Suprapubic skin (tissue), 4 donors: ENCODE data around the gene SNRK. TPM values are rescaled to one million over a fixed set of nuclear protein-coding genes. Genes with fewer than 3 reads are reported as not detected.

Source experiments
- DNase-seq, 2 donors: peaks; one replicate each; pipeline ENCODE4 v3.0.0-alpha.2; 2019; ENCODE audit warnings: low spot score in 2 of 2
- H3K27ac ChIP-seq: fragments of 200-600 bp; sonication (generic); one replicate; pipeline ENCODE4 v1.5.1; 2019
- H3K27me3 ChIP-seq: fragments of 200-600 bp; sonication (generic); one replicate; pipeline ENCODE4 v1.5.1; 2019
- H3K36me3 ChIP-seq: fragments of 200-600 bp; sonication (generic); one replicate; pipeline ENCODE4 v1.5.1; 2019
- H3K4me1 ChIP-seq: fragments of 200-600 bp; sonication (generic); one replicate; pipeline ENCODE4 v1.5.1; 2019
- H3K4me3 ChIP-seq: fragments of 200-600 bp; sonication (generic); one replicate; pipeline ENCODE4 v1.5.1; 2019; ENCODE audit warnings: mild to moderate bottlenecking
- H3K9me3 ChIP-seq: fragments of 200-600 bp; sonication (generic); one replicate; pipeline ENCODE4 v1.5.1; 2019
- EP300 ChIP-seq: sonication (generic); formaldehyde crosslinking; IDR thresholded peaks from one replicate; pipeline ENCODE4 v1.6.1; 2017; ENCODE audit warnings: antibody characterized with exemption
- POLR2A ChIP-seq, 2 donors: fragments of 450-650 bp; IDR thresholded peaks; one replicate each; pipeline ENCODE4 v1.6.1; 2017; ENCODE audit warnings: antibody characterized with exemption in 2 of 2, mild to moderate bottlenecking in 2 of 2, moderate library complexity in 2 of 2
- POLR2AphosphoS5 ChIP-seq, 3 donors: sonication (generic); formaldehyde crosslinking; IDR thresholded peaks; one replicate each; pipeline ENCODE4 v1.6.1; 2017; ENCODE audit warnings: antibody characterized with exemption in 3 of 3
- WGBS: methylation state at CpG from one replicate; pipeline ENCODE4 v1.1.5; 2018; 5-methylcytosine and 5-hydroxymethylcytosine counted together
- total RNA-seq, 4 donors: library from RNA; depleted of rRNA; stranded (reverse); fragments of >200 nt; gene quantifications; one replicate each; pipeline ENCODE4 v1.1.0, GENCODE V29; 2016
- TF ChIP-seq, protein P1 (sequence below), 2 donors: fragments of 200-600 bp in 1 of 2; fragments of 450-650 bp in 1 of 2; sonication (generic) in 1 of 2; IDR thresholded peaks; one replicate each; pipeline ENCODE4 v1.5.1; 2016 to 2019; ENCODE audit warnings: antibody characterized with exemption in 2 of 2, mild to moderate bottlenecking in 1 of 2, moderate library complexity in 1 of 2

Gene SNRK
- total RNA-seq, 4 donors from 2014 or later, result 107 to 213 (median 177) TPM

DNA sequence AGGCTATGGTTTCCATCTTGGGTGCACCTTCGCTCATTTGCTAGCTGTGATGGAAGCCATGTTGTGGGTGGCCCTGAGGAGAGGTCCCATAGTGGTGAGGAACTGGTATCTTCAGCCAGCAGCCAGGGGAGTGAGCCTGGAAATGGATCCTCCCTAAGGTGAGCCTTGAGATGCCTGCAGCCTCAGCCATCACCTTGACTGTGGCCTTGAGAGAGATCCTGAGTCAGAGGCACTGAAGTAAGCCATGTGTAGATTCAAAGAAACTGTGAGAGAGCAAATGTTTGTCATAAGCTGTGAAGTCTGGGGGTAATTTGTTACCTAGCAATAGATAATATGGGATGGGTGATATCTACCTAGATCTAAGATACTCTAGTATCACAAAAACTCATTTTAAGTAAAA, 105.3 kb downstream of the SNRK start:
- TF ChIP-seq, protein P1, sequence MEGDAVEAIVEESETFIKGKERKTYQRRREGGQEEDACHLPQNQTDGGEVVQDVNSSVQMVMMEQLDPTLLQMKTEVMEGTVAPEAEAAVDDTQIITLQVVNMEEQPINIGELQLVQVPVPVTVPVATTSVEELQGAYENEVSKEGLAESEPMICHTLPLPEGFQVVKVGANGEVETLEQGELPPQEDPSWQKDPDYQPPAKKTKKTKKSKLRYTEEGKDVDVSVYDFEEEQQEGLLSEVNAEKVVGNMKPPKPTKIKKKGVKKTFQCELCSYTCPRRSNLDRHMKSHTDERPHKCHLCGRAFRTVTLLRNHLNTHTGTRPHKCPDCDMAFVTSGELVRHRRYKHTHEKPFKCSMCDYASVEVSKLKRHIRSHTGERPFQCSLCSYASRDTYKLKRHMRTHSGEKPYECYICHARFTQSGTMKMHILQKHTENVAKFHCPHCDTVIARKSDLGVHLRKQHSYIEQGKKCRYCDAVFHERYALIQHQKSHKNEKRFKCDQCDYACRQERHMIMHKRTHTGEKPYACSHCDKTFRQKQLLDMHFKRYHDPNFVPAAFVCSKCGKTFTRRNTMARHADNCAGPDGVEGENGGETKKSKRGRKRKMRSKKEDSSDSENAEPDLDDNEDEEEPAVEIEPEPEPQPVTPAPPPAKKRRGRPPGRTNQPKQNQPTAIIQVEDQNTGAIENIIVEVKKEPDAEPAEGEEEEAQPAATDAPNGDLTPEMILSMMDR (IDR thresholded peaks at IDR 0.05), result no peak
- TF ChIP-seq POLR2AphosphoS5 (IDR thresholded peaks at IDR 0.05) (no peak), EP300 (no peak), POLR2A (IDR thresholded peaks at IDR 0.05) (no peak)
- Histone ChIP-seq H3K27me3 (no peaks in the 10 kb centered on the region), H3K9me3 (no peaks in the 10 kb centered on the region), H3K36me3 (no peaks in the 10 kb centered on the region), H3K4me1 (no peaks in the 10 kb centered on the region), H3K27ac (peak overlapping the region; percentile 7), H3K4me3 (no peak overlapping the region)
- no peak for DNase-seq
- 100% methylated on average over 1 of the region's 1 CpG for WGBS

DNA sequence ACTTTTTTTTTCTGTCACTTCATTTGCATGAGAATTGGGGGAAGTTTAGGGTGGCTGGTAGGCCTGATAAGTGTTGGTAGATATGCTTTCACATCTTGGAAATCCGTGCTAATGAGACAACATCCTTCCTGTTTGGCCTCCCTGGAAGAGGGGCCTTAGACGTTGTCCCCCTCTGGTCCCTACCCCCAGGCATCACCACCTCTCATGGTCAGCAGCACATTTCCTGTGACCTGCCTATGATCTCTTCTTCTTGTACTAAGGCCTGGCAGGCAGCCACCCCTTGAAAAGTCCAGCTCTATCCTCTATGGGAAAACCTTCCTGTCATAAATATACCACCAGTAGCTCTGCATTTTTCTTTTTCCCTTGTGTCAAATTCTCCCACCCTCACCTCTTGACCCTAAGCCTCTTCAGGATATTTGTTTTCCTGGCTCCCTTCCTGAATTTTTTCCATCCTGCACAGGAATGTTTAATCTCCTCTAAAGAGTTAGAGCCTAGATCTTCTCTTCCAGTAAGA, 107.8 kb downstream of the SNRK start:
- no peak for TF ChIP-seq EP300
- TF ChIP-seq POLR2AphosphoS5 (IDR thresholded peaks at IDR 0.05), result peak in 2 of 3 donors; percentile 20 to 42
- Histone ChIP-seq H3K9me3 (no peaks in the 10 kb centered on the region), H3K4me1 (no peaks in the 10 kb centered on the region), H3K27ac (no peak overlapping the region), H3K27me3 (no peaks in the 10 kb centered on the region), H3K36me3 (no peaks in the 10 kb centered on the region), H3K4me3 (no peak overlapping the region)
- WGBS, result 47% methylated on average over 2 of the region's 2 CpGs
- no peak for DNase-seq

DNA sequence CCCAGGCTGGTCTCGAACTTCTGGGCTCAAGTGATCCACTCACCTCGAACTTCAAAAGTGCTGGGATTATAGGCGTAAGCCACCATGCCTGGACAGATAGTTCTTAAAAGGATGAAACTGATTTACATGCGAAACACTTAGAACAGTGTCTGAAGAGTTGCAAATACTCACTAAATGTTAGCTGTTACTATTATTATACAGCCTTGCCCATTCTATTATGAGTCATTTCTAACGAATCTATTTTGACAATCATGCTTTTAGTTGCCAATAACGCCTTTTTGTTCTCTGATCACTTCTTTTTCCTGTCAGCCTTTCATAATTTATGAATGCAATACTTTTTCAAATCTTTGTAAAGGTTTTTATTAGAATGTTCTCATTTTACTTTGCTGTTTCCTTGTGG, 112.7 kb downstream of the SNRK start:
- H3K9me3 ChIP-seq, result no peaks in the 10 kb centered on the region
- WGBS, result 77% methylated on average over 6 of the region's 6 CpGs
- TF ChIP-seq EP300 (no peak), POLR2AphosphoS5 (IDR thresholded peaks at IDR 0.05) (no peak), POLR2A (IDR thresholded peaks at IDR 0.05) (no peak)
- TF ChIP-seq, protein P1 (IDR thresholded peaks at IDR 0.05), result no peak

DNA sequence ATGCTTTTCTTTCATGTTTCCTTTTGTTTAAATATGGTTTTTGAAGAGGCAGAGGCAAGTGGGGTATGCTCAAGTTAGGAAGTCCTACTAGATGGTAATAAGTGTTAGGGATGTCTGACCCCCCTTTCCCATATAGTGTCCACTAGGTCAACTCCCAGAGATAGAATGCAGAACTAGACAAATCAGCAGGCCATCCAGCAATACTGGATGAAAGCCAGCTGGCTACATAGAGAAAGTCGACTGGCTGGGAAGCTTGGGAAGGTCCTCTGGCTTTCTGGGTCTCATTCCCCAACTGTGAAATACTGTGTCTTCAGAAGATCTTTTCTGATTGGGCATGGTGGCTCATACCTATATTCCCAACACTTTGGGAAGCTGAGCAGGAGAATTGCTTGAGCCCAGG, 113.8 kb downstream of the SNRK start:
- Histone ChIP-seq H3K9me3 (no peaks in the 10 kb centered on the region), H3K36me3 (no peaks in the 10 kb centered on the region), H3K4me3 (no peak overlapping the region), H3K27ac (no peak overlapping the region), H3K4me1 (no peaks in the 10 kb centered on the region), H3K27me3 (no peaks in the 10 kb centered on the region)
- 50% methylated on average over 1 of the region's 1 CpG for WGBS
- no peak for TF ChIP-seq POLR2A (IDR thresholded peaks at IDR 0.05)
- TF ChIP-seq, protein P1 (IDR thresholded peaks at IDR 0.05), result no peak
- no peak for TF ChIP-seq EP300
- no peak for DNase-seq

More for the DNA sequence above, 112.7 kb downstream of the SNRK start:
- DNase-seq, result no peak
- H3K27me3 ChIP-seq, result no peaks in the 10 kb centered on the region
- H3K36me3 ChIP-seq, result no peaks in the 10 kb centered on the region
- H3K27ac ChIP-seq, result no peak overlapping the region
- no peak overlapping the region for H3K4me3 ChIP-seq
- H3K4me1 ChIP-seq, result no peaks in the 10 kb centered on the region

Other genes with a start within 250 kb of the SNRK start
- 10 to 100 TPM; 15.8 to 29.9 (median 24.1) TPM for gene POMGNT2, start 180.5 kb upstream of the SNRK start, total RNA-seq